ENCODE measurements around the gene VEGFB. TPM values are rescaled to one million over a fixed set of nuclear protein-coding genes. Genes with fewer than 3 reads are reported as not detected.

Gene VEGFB
- total and polyA plus RNA-seq, 2 of the 8 experiments (the other 6 are each of a cell fraction or from before 2014, with no cell fraction given), result 9.3 to 49.6 TPM

DNA sequence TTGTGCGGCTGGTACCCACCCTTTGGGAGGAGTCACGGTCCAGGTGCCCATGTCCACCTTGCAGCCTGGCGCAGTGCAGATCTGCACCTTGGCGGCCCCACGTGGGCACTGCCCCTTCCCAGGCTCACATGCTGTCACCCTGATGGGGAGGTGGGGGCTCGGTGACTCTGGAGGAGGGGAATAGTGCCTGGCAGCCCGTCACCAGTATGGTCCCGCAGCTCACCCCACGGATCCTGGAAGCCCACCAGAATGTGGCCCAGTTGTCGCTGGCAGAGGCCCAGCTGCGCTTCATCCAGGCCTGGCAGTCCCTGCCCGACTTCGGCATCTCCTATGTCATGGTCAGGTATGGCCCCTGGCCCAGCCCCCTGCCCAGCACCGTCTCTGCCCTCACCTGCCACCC, 13.6 kb upstream of the VEGFB start (continued):
- TF ChIP-seq, protein P1, sequence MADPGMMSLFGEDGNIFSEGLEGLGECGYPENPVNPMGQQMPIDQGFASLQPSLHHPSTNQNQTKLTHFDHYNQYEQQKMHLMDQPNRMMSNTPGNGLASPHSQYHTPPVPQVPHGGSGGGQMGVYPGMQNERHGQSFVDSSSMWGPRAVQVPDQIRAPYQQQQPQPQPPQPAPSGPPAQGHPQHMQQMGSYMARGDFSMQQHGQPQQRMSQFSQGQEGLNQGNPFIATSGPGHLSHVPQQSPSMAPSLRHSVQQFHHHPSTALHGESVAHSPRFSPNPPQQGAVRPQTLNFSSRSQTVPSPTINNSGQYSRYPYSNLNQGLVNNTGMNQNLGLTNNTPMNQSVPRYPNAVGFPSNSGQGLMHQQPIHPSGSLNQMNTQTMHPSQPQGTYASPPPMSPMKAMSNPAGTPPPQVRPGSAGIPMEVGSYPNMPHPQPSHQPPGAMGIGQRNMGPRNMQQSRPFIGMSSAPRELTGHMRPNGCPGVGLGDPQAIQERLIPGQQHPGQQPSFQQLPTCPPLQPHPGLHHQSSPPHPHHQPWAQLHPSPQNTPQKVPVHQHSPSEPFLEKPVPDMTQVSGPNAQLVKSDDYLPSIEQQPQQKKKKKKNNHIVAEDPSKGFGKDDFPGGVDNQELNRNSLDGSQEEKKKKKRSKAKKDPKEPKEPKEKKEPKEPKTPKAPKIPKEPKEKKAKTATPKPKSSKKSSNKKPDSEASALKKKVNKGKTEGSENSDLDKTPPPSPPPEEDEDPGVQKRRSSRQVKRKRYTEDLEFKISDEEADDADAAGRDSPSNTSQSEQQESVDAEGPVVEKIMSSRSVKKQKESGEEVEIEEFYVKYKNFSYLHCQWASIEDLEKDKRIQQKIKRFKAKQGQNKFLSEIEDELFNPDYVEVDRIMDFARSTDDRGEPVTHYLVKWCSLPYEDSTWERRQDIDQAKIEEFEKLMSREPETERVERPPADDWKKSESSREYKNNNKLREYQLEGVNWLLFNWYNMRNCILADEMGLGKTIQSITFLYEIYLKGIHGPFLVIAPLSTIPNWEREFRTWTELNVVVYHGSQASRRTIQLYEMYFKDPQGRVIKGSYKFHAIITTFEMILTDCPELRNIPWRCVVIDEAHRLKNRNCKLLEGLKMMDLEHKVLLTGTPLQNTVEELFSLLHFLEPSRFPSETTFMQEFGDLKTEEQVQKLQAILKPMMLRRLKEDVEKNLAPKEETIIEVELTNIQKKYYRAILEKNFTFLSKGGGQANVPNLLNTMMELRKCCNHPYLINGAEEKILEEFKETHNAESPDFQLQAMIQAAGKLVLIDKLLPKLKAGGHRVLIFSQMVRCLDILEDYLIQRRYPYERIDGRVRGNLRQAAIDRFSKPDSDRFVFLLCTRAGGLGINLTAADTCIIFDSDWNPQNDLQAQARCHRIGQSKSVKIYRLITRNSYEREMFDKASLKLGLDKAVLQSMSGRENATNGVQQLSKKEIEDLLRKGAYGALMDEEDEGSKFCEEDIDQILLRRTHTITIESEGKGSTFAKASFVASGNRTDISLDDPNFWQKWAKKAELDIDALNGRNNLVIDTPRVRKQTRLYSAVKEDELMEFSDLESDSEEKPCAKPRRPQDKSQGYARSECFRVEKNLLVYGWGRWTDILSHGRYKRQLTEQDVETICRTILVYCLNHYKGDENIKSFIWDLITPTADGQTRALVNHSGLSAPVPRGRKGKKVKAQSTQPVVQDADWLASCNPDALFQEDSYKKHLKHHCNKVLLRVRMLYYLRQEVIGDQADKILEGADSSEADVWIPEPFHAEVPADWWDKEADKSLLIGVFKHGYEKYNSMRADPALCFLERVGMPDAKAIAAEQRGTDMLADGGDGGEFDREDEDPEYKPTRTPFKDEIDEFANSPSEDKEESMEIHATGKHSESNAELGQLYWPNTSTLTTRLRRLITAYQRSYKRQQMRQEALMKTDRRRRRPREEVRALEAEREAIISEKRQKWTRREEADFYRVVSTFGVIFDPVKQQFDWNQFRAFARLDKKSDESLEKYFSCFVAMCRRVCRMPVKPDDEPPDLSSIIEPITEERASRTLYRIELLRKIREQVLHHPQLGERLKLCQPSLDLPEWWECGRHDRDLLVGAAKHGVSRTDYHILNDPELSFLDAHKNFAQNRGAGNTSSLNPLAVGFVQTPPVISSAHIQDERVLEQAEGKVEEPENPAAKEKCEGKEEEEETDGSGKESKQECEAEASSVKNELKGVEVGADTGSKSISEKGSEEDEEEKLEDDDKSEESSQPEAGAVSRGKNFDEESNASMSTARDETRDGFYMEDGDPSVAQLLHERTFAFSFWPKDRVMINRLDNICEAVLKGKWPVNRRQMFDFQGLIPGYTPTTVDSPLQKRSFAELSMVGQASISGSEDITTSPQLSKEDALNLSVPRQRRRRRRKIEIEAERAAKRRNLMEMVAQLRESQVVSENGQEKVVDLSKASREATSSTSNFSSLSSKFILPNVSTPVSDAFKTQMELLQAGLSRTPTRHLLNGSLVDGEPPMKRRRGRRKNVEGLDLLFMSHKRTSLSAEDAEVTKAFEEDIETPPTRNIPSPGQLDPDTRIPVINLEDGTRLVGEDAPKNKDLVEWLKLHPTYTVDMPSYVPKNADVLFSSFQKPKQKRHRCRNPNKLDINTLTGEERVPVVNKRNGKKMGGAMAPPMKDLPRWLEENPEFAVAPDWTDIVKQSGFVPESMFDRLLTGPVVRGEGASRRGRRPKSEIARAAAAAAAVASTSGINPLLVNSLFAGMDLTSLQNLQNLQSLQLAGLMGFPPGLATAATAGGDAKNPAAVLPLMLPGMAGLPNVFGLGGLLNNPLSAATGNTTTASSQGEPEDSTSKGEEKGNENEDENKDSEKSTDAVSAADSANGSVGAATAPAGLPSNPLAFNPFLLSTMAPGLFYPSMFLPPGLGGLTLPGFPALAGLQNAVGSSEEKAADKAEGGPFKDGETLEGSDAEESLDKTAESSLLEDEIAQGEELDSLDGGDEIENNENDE (IDR thresholded peaks at IDR 0.05; ENCODE audit: insufficient replicate concordance, low read length), result no peak
- TF ChIP-seq, protein P2, sequence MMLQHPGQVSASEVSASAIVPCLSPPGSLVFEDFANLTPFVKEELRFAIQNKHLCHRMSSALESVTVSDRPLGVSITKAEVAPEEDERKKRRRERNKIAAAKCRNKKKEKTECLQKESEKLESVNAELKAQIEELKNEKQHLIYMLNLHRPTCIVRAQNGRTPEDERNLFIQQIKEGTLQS (IDR thresholded peaks at IDR 0.05; ENCODE audit: insufficient read depth, low read depth, low read length), result no peak

Measured in H1 (cell line).